Cardiac fibroblast (primary cell): ENCODE data around the gene GXYLT1.

ENCODE experiments used
- DNase-seq, 2 donors: peaks; one replicate each; pipeline versions ENCODE4 v3.0.0 to v3.0.0-alpha.2; 2010; ENCODE audit warnings: low read depth in 2 of 2
- H3K4me3 ChIP-seq, 2 donors: replicated peaks in 1 of 2; 1 replicate in 1 of 2; 2 replicates in 1 of 2; pipeline ENCODE4 v1.5.1; 2011; ENCODE audit warnings: low read depth in 2 of 2, low read length in 2 of 2, mild to moderate bottlenecking in 2 of 2, moderate library complexity in 1 of 2
- CTCF ChIP-seq: IDR thresholded peaks from one replicate; pipeline ENCODE4 v1.5.1; 2011; ENCODE audit warnings: low read depth, mild to moderate bottlenecking, low read length, inconsistent platforms

The GXYLT1 gene

GRCh38 chr12:42091769-42092168 is 52.9 kb downstream of the GXYLT1 start:
- no peak for DNase-seq
- no peak overlapping the region for H3K4me3 ChIP-seq
- no peak for TF ChIP-seq CTCF

- H3K4me3 ChIP-seq: no peak overlapping the region
- peak; percentile 67 to 68 for DNase-seq
- no peak for TF ChIP-seq CTCF
Measured at GRCh38 chr12:42090899-42091298, 53.8 kb downstream of the GXYLT1 start.

- no peak overlapping the region for H3K4me3 ChIP-seq
- TF ChIP-seq CTCF: no peak
- DNase-seq: peak; percentile 28 to 66
Measured at GRCh38 chr12:42086031-42086430, 58.6 kb downstream of the GXYLT1 start.

- no peak for DNase-seq
- no peak for TF ChIP-seq CTCF
Measured at GRCh38 chr12:42085594-42085993, 59.1 kb downstream of the GXYLT1 start.

GRCh38 chr12:42084522-42084921 is 60.2 kb downstream of the GXYLT1 start:
- TF ChIP-seq CTCF: no peak
- DNase-seq: no peak
- H3K4me3 ChIP-seq: no peak overlapping the region

More at GRCh38 chr12:42085594-42085993, 59.1 kb downstream of the GXYLT1 start:
- H3K4me3 ChIP-seq: no peak overlapping the region

- TF ChIP-seq CTCF: no peak
- no peak for DNase-seq
- H3K4me3 ChIP-seq: no peak overlapping the region
Measured at GRCh38 chr12:42076976-42077375, 67.7 kb downstream of the GXYLT1 start.

- no peak overlapping the region for H3K4me3 ChIP-seq
- DNase-seq: no peak
- TF ChIP-seq CTCF: no peak
Measured at GRCh38 chr12:42070036-42070435, 74.6 kb downstream of the GXYLT1 start.
